ENCODE measurements around the gene ASH1L.

Gene ASH1L

GRCh38 chr1:155575608-155576007 is 13.0 kb upstream of the ASH1L start (continued):
- TF ChIP-seq ZNF514 (tag by site-specific recombination; IDR thresholded peaks at IDR 0.05) (peak; percentile 64; the same call in 1 of the 2 replicates), ZNF510 (tag by site-specific recombination; IDR thresholded peaks at IDR 0.05; ENCODE audit: insufficient replicate concordance) (peak; percentile 91), ZBTB1 (tag by site-specific recombination; IDR thresholded peaks at IDR 0.05) (peak; percentile 75; the same call in 1 of the 2 replicates), ZNF639 (tag by site-specific recombination; IDR thresholded peaks at IDR 0.05) (peak; percentile 77; the same call in 1 of the 2 replicates), ZNF302 (tag by site-specific recombination; IDR thresholded peaks at IDR 0.05; ENCODE audit: low read depth) (0 out of 2 replicates have a peak, but pooled peaks have one; percentile 49), ZXDB (tag by site-specific recombination; IDR thresholded peaks at IDR 0.05) (peak; percentile 87), ZNF394 (tag by site-specific recombination; IDR thresholded peaks at IDR 0.05; ENCODE audit: borderline replicate concordance) (peak; percentile 99), ZBTB21 (tag by site-specific recombination; IDR thresholded peaks at IDR 0.05) (peak; percentile 76), OVOL3 (tag by site-specific recombination; IDR thresholded peaks at IDR 0.05) (peak; percentile 72; the same call in 1 of the 2 replicates), ZNF19 (tag by site-specific recombination; IDR thresholded peaks at IDR 0.05; ENCODE audit: low read depth) (peak; percentile 93), ZNF140 (tag by site-specific recombination; IDR thresholded peaks at IDR 0.05) (peak; percentile 79; the same call in 1 of the 2 replicates), ZNF214 (tag by site-specific recombination; IDR thresholded peaks at IDR 0.05; ENCODE audit: borderline replicate concordance) (peak; percentile 12; the same call in 1 of the 2 replicates), ZNF529 (tag by site-specific recombination; IDR thresholded peaks at IDR 0.05; ENCODE audit: insufficient replicate concordance) (peak; percentile 15), ZNF518A (tag by site-specific recombination; conservative IDR thresholded peaks at IDR 0.05; ENCODE audit: low read depth) (peak; percentile 98), ZNF560 (tag by site-specific recombination; IDR thresholded peaks at IDR 0.05; ENCODE audit: borderline replicate concordance) (peak; percentile 95), ZNF18 (tag by site-specific recombination; IDR thresholded peaks at IDR 0.05) (0 out of 2 replicates have a peak, but pooled peaks have one; percentile 46), ZNF426 (tag by site-specific recombination; IDR thresholded peaks at IDR 0.05) (peak; percentile 99), ZNF664 (tag by site-specific recombination; IDR thresholded peaks at IDR 0.05) (peak; percentile 92), ZNF354C (tag by site-specific recombination; IDR thresholded peaks at IDR 0.05; ENCODE audit: borderline replicate concordance, low read depth) (peak; percentile 79; the same call in 1 of the 2 replicates), ZNF202 (tag by site-specific recombination; IDR thresholded peaks at IDR 0.05; ENCODE audit: borderline replicate concordance) (peak; percentile 93; the same call in 1 of the 2 replicates), ZNF404 (tag by site-specific recombination; IDR thresholded peaks at IDR 0.05) (peak; percentile 89), ZBTB11 (tag by site-specific recombination; conservative IDR thresholded peaks at IDR 0.05; ENCODE audit: low read depth) (peak; percentile 85), ZNF580 (tag by site-specific recombination; IDR thresholded peaks at IDR 0.05) (peak; percentile 85), ZNF266 (tag by site-specific recombination; IDR thresholded peaks at IDR 0.05; ENCODE audit: low read depth) (peak; percentile 91)
